GM19452 (cell line): ENCODE data around the gene SPON1.
A peak's percentile ranks its signal among the peaks of the same experiment; 100 is the strongest.
"Not testable (repeated sequence)": the region's sequence is repeated elsewhere in the genome, so short reads cannot be mapped to it uniquely, and the experiment has no call there.

ENCODE experiments used
- ATAC-seq: cut with Tn5 transposase; IDR thresholded peaks from one replicate; pipeline ENCODE4 v1.9.1; 2021; ENCODE audit not compliant: unreplicated experiment

Gene SPON1

DNA sequence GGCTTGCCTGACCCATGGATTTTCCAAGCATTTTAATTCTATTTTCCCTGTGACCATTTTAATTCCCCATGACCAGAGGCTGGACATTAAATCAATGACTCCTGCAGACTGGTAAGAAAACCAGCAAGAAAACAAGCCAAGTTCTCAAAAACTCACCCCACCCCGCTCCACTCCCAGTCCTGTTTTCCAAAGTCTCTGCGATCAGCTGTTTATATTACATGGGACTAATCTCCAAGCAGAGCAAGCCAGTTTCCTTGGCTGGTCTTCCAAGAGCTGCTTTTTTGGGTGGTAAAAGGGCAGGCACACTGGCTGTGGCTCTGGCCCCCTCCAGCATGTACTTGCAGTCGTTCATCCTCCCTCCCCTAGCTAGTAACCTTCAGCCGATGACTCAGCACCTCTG lies 298.5 kb downstream of the SPON1 start:
- no peak for ATAC-seq

GRCh38 chr11:14262271-14262846 lies 299.8 kb downstream of the SPON1 start:
- no peak for ATAC-seq

- no peak for ATAC-seq
Measured at GRCh38 chr11:14264966-14265365, 302.4 kb downstream of the SPON1 start.

DNA sequence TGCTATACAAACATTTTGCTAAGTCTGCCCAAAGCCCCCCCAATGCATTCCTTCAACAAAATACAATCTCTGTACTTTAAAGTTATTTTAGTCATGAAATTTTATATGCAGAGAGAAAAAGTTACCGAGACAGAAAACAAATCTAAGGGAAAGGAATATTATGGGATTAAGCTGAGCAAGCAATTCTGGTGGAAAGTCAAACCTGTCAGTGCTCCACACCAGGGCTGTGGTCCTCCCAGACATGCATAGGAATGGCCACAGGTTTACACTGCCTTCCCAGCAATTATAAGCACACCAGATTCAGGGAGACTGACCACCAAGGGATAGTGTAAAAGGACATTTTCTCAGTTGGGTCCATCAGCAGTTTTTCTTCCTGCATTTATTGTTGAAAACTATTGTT lies 304.1 kb downstream of the SPON1 start:
- no peak for ATAC-seq

DNA sequence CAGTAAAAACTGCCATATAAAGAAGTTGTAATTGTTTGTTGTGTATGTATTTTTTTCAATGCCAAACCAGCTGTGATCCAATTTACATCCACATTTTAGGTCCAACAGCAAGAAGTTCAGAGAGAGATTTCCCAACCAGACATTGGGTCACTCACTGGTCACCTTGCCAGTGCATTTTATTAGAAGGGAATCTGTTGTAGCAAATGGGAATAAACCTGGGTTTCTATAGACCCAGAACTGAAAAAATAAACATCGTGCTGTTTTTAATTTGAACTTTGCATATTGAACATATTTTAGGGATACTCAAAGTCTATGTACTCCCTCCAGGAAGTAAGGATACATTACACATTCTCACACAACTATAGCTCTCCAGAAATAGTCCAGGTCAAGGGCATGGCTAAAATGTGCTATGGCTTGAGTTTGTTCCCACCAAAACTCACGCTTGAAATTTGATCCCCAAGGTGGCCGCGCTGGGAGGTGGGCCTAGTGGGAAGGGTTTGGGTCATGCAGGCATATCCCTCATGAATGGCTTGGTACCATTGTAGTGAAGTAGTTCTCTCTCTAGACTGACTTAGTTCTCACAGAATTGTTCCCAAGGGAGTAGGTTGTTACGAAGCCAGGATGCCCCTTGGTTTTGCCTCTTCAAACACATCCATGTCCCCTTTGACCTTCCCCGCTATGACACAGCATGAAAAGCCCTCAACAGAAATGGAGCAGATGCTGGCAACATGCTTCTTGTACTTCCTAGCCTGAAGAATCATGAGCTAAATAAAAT lies 305.5 kb downstream of the SPON1 start:
- ATAC-seq, result no peak

DNA sequence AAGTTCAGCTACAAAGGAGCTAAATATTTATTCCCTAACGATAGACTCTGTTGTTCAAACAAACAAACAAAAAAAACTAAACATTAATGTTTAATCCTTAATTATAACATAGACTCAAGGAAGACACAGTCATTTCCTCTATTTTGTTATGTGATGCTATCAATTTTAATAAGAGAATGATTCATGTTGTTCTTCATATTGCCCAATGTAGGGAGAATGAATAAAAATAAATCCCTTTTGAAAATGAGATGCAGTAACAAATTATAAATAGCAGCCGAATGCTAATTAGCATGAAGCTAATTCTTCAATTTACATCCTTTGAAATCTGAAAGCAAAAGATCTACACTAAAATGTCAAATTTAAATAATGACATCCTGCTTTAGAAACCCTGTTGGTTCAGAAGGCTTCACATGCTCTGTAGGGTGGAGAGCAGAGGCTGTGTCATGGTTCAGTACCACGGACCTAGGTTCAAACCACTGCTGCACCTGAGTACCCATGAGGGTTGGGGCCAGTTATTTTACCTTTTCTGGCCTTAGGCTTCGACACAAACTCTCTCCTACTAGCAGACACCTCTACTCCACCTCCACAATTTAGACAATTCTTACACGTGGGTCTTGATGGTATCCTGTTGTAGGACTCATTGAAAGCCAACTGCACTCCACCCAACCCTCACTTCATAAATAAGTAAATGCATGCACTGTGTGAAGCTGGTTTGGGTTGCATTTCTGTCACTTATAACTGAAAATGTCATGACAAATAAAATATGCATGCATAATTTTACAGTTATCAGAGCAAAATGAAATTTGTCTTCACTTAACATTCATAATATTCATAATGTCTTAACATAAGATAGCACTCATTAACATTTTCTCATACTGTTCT lies 307.4 kb downstream of the SPON1 start:
- ATAC-seq, result no peak

DNA sequence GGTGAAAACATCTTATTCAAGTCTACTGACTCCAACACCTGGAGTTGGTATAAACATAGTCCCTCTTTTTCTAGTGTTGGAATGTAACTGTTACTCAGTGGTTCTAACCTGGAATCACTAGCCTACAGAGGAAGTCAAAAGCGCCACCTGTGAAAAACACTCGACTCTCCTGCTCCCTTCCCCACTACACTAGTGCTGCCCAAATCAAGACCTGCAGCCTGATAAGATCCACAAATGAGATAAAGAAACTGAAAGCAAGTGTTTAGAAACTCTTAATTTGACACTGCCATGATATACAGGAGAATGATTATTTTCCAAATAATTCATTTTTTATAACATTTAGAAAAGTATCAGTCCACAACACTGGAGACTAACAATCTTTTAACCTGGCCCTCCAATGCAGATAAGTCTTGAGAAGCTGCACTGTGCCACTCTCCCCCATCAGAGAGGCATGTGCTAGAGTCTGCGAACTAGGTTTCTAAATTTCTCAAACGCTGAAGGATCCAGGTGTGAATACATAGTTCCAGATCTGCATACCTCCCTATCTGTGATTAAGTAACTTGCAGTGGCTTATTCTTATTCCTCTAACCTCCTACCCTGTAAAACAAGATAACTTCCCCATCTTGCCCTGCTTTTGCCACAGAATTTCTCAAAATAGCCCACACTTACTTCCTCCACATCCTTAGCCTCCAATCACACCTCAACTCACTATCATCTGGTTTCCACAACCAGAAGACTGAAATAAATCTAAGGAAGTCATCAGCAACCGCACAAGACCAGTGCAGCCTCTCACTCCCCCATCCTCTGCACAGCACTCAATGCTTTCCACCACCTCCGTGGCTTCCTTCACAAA lies 308.4 kb downstream of the SPON1 start:
- peak; percentile 72 for ATAC-seq

DNA sequence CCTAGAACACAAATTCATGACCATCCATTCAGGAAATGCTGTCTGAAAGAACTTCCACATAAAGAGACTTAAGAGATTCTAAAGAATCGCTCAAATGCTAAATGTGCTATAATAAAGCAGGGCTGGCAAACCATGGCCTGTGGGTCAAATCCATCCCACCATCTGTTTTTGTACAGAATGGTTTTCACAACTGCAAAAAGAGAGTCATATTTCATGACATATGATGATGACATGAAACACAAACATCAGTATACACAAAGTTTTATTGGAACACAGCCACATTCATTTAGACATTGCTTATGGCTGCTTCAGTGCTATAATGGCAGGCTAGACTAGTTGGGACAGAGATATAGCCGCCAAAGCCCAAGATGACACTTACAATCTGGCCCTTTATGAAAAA lies 311.4 kb downstream of the SPON1 start:
- no peak for ATAC-seq

- ATAC-seq, result no peak
Measured at GRCh38 chr11:14275076-14275475, 312.6 kb downstream of the SPON1 start.

DNA sequence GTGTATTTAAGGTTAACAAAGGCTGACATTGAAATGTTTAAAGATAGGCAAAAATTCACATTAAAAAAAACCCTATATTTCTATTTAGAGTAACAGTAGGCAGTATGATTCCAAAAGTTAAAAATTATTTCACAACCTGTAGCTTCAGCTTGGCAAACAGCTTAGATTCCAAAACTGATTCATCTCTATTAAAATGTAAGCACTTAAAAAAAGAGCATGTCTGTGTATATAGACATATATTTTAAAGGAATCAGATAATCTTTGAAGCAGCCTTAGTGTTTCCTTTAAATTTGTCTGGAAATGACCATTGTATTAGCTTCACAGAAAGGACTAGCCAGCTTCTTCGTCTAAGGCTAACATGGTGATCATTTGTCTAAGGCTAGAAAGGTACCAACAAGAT lies 316.3 kb downstream of the SPON1 start:
- ATAC-seq, result not testable (repeated sequence)

- ATAC-seq, result no peak
Measured at GRCh38 chr11:14288189-14288935, 325.8 kb downstream of the SPON1 start.

DNA sequence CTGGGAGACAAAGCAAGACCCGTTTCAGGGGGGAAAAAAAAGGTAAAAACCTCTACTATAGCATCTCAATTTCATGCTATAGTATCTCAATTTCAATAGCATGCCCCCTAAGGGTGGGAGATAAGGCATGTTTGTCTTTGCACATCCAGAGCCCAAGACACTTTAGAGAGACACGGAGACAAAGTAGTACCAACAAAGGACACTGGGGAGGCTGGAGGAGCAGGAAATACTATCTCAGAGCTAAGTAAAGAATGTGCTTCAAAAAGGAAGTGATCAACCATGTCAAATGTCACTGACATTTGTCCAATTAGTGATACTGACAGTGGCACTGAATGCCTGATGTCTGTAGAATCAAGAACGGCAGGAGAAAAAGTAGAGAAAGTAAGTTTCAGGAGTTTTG lies 327.9 kb downstream of the SPON1 start:
- ATAC-seq, result no peak

DNA sequence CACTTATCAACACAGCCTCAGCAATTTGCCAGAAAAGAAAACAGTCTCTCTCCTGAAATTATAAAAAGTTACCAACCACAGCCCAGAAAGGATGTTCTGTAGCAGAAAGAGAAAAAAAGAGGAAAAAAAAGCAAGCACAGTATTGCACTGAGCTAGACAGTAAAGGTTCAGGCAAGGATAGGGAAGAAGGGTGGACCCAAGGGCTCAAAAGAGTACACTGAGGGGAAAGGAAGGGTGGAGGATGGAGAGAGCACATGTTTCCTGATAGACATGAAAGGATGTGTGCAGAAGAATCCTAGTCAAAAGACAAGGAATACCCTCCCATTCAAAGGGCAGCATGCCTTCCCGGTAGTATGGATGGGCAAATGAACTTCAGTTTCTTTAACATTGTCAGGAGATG lies 337.4 kb downstream of the SPON1 start:
- ATAC-seq, result no peak

- peak; percentile 86 for ATAC-seq
Measured at GRCh38 chr11:14300661-14301304, 338.3 kb downstream of the SPON1 start.

- no peak for ATAC-seq
Measured at GRCh38 chr11:14304601-14305000, 342.1 kb downstream of the SPON1 start.

DNA sequence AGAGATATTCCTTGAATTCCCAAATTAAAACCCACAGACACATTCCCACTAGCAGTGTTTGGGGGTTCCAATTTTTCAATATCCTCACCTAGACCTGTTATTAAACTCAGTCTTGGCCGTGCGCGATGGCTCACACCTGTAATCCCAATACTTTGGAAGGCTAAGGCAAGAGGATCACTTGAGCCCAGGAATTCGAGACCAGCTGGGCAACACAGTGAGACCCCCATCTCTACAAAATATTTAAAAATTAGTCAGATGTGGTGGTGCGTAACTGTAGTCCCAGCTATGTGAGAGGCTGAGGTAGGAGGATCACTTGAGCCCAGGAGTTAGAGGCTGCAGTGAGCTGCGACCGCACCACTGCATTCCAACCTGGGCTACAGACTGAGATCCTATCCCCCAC lies 343.1 kb downstream of the SPON1 start:
- ATAC-seq, result no peak

- ATAC-seq, result no peak
Measured at GRCh38 chr11:14306481-14306880, 344.0 kb downstream of the SPON1 start.

DNA sequence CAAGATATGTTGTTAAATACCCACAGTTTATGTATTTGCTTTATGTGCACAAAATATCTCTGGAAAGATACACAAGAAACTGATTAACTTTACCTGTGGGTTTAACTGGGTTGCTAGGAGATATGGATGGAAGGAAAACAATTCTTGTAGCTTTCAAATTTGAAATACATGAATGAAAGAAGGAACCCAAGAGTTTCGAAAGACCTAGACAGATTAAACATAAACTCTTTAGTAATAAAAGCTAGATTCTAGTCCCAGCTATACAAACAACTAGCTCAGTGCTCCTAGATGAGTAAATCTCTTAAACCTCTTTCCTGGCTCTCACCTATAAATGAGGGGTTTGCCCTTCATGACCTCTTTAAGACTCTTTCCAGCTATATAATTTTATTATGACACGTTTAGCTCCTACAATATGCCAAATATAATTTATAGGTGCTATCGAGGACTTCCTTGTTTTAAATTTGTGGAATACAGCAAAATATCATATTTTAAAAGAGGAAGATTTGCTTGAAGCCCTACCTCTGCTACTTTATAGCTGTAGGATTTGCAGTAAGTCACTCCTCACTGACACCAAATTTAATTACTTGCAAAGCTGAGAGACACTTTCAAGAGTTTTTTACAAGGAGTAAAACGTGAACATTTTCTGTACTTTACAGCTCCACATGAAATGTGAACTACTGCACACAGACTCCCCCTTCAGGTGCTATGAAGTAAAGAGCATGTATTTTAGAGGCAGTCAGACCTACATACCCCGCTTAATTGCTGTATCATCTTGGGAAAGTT lies 345.8 kb downstream of the SPON1 start:
- no peak for ATAC-seq

DNA sequence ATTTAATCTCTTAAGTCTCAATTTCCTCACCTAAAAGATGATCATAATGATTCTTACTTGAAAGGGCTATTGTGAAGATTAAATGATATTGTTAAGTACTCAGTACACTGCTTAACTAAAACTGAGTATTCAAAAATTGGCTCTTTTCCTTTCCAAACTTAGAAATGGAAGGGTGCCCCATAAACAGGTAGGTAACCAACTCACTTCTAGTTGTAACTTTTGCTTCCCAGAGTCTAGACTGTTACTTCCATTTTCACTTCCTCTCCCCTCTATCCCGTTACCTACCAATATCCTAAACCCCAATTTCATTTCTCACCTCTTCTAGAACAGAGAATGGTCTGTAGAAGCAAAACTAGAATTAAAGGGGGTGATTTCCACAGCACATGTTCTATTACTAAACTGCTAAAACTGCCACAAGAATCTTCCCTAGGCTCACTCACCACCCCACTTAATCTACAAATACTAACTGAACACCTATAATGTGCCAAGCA lies 346.4 kb downstream of the SPON1 start:
- no peak for ATAC-seq
